GM06990 (cell line): Measurements from ENCODE around the gene MYZAP.

Experiments used
- DNase-seq: peaks from one replicate; pipeline ENCODE4 v3.0.0-alpha.2; 2011; ENCODE audit not compliant: insufficient read length; ENCODE audit errors: extremely low read depth
- H3K27me3 ChIP-seq: replicated peaks from 2 replicates; pipeline ENCODE4 v1.6.0; 2011; ENCODE audit warnings: low read length; ENCODE audit not compliant: control insufficient read depth, insufficient read depth
- H3K36me3 ChIP-seq: 2 replicates; pipeline ENCODE4 v1.5.1; 2011; ENCODE audit warnings: low read length; ENCODE audit not compliant: control insufficient read depth, insufficient read depth
- H3K4me3 ChIP-seq: replicated peaks from 2 replicates; pipeline ENCODE4 v1.5.1; 2011; ENCODE audit warnings: low read depth, mild to moderate bottlenecking, control low read depth, low read length
- CTCF ChIP-seq: IDR thresholded peaks from 2 replicates; pipeline ENCODE4 v1.5.1; 2011; ENCODE audit warnings: low read length, control low read depth, mild to moderate bottlenecking, inconsistent platforms; ENCODE audit not compliant: insufficient read depth, poor library complexity, severe bottlenecking

The MYZAP gene

GRCh38 chr15:57698991-57699390 lies 107.3 kb downstream of the MYZAP start:
- Histone ChIP-seq H3K27me3 (no peaks in the 10 kb centered on the region), H3K36me3 (no peaks in the 10 kb centered on the region), H3K4me3 (no peak overlapping the region)
- DNase-seq: no peak
- no peak for TF ChIP-seq CTCF

- H3K27me3 ChIP-seq: no peaks in the 10 kb centered on the region
- no peak overlapping the region for H3K4me3 ChIP-seq
- no peak for DNase-seq
- no peaks in the 10 kb centered on the region for H3K36me3 ChIP-seq
- TF ChIP-seq CTCF: no peak
Observed at GRCh38 chr15:57703387-57703786, 111.7 kb downstream of the MYZAP start.

- no peak for TF ChIP-seq CTCF
- Histone ChIP-seq H3K4me3 (no peak overlapping the region), H3K36me3 (no peaks in the 10 kb centered on the region), H3K27me3 (no peaks in the 10 kb centered on the region)
- no peak for DNase-seq
Observed at GRCh38 chr15:57704441-57704840, 112.7 kb downstream of the MYZAP start.

GRCh38 chr15:57705746-57706404 lies 114.2 kb downstream of the MYZAP start:
- no peak for TF ChIP-seq CTCF
- Histone ChIP-seq H3K36me3 (peaks cover 4% of the 10 kb centered on the region), H3K4me3 (peak overlapping the region; percentile 91), H3K27me3 (no peaks in the 10 kb centered on the region)
- DNase-seq: no peak

- TF ChIP-seq CTCF: no peak
Observed at GRCh38 chr15:57706405-57707209, 114.9 kb downstream of the MYZAP start, which contains the start of gene POLR2M. POLR2M (plus strand) TSS chr15:57706714; CDS start chr15:57706843, 129 bp downstream.

More at GRCh38 chr15:57706405-57707209, 114.9 kb downstream of the MYZAP start, which contains the start of gene POLR2M:
- Histone ChIP-seq H3K4me3 (peak within 1 kb of the TSS; percentile 91), H3K27me3 (no peaks in the 10 kb centered on the region), H3K36me3 (peaks cover 5% of the 10 kb centered on the region)
- peak; percentile 88 for DNase-seq
